PC-3 (cell line): ENCODE data around the gene ST14. TPM values are rescaled to one million over a fixed set of nuclear protein-coding genes. Genes with fewer than 3 reads are reported as not detected.
A peak's percentile ranks its signal among the peaks of the same experiment; 100 is the strongest.

Experiments
- ATAC-seq: fragments of 200-7000 bp; cut with Tn5 transposase; 2 replicates; pipeline ENCODE4 v1.9.1; 2020; ENCODE audit warnings: mild to moderate bottlenecking, moderate library complexity
- BruUV-seq: library from RNA; stranded (reverse); fragments of 400-500 nt; replicated peaks from 2 replicates; lab custom pipeline; 2021; lab: Mats Ljungman, UMichigan
- CTCF ChIA-PET: fragments of 300-600 bp; sonication (Branson Sonifier 250); formaldehyde crosslinking; loops from one replicate; lab custom pipeline; 2022; ENCODE audit warnings: antibody characterized with exemption; lab: Charles Lee
- POLR2A ChIA-PET: fragments of 300-600 bp; sonication (Branson Sonifier 250); formaldehyde crosslinking; loops from one replicate; lab custom pipeline; 2022; ENCODE audit warnings: antibody characterized with exemption; ENCODE audit not compliant: unreplicated experiment; lab: Charles Lee
- DNase-seq: peaks from one replicate; pipeline ENCODE4 v3.0.0-alpha.2; 2015
- H2AFZ ChIP-seq: fragments of 300-600 bp; sonication (generic); 2 replicates; pipeline ENCODE4 v1.6.0; 2016; ENCODE audit warnings: antibody characterized with exemption, low read length
- H3F3A ChIP-seq: fragments of 300-600 bp; sonication (generic); one replicate; pipeline ENCODE4 v1.6.0; 2017; ENCODE audit warnings: antibody characterized with exemption, low read length, control low read depth, mild to moderate bottlenecking; ENCODE audit not compliant: unreplicated experiment
- H3K27ac ChIP-seq: fragments of 300-600 bp; sonication (generic); 2 replicates; pipeline ENCODE4 v1.5.1; 2016; ENCODE audit warnings: mild to moderate bottlenecking, low read length
- H3K27me3 ChIP-seq: fragments of 300-600 bp; sonication (generic); 2 replicates; pipeline ENCODE4 v1.6.1; 2016; ENCODE audit warnings: low read length, mixed read lengths
- H3K36me3 ChIP-seq: fragments of 300-600 bp; sonication (generic); 2 replicates; pipeline ENCODE4 v1.6.1; 2016; ENCODE audit warnings: low read depth, mixed run types, low read length, mixed read lengths
- H3K4me1 ChIP-seq: fragments of 300-600 bp; sonication (generic); 2 replicates; pipeline ENCODE4 v1.5.1; 2016; ENCODE audit warnings: low read length; ENCODE audit not compliant: insufficient read depth
- H3K4me2 ChIP-seq: fragments of 300-600 bp; sonication (generic); 2 replicates; pipeline ENCODE4 v1.6.0; 2016; ENCODE audit warnings: low read length
- H3K4me3 ChIP-seq: fragments of 300-600 bp; sonication (generic); 2 replicates; pipeline ENCODE4 v1.5.1; 2016; ENCODE audit warnings: mild to moderate bottlenecking, low read length, mixed read lengths
- H3K79me2 ChIP-seq: fragments of 300-600 bp; sonication (generic); 2 replicates; pipeline ENCODE4 v1.6.1; 2017; ENCODE audit warnings: low read length, mixed read lengths
- H3K9ac ChIP-seq: fragments of 300-600 bp; sonication (generic); 2 replicates; pipeline ENCODE4 v1.6.0; 2016; ENCODE audit warnings: mild to moderate bottlenecking, low read length
- H3K9me2 ChIP-seq: fragments of 300-600 bp; sonication (generic); replicated peaks from 2 replicates; pipeline ENCODE4 v1.6.1; 2016; ENCODE audit warnings: mixed run types, low read length, mixed read lengths
- H3K9me3 ChIP-seq: fragments of 300-600 bp; sonication (generic); 2 replicates; pipeline ENCODE4 v1.6.1; 2016; ENCODE audit warnings: low read length, mixed read lengths
- H4K20me1 ChIP-seq: fragments of 300-600 bp; sonication (generic); 2 replicates; pipeline ENCODE4 v1.6.1; 2016; ENCODE audit warnings: low read length, mixed read lengths
- EZH2 ChIP-seq: fragments of 300-600 bp; sonication (generic); IDR thresholded peaks from one replicate; pipeline ENCODE4 v1.6.1; 2017; ENCODE audit warnings: antibody characterized with exemption, mild to moderate bottlenecking, low read length; ENCODE audit not compliant: unreplicated experiment
- EZH2phosphoT487 ChIP-seq: fragments of 300-600 bp; sonication (generic); IDR thresholded peaks from 2 replicates; pipeline ENCODE4 v1.6.1; 2018; ENCODE audit warnings: mild to moderate bottlenecking, antibody characterized with exemption, low read length, borderline replicate concordance
- intact Hi-C: fragments of 100-400 bp; cut with micrococcal nuclease; formaldehyde crosslinking; loops from 2 replicates; pipeline ENCODE4 v1.9.0; 2023
- total RNA-seq: library from RNA; depleted of rRNA; stranded (reverse); fragments of >200 nt; gene quantifications from 2 replicates; pipeline ENCODE4 v1.2.3, GENCODE V29; 2014
- TF ChIP-seq, protein P1 (sequence below): fragments of 300-600 bp; sonication (generic); conservative IDR thresholded peaks from 2 replicates; pipeline ENCODE4 v1.5.1; 2017; ENCODE audit warnings: antibody characterized with exemption, low read depth, mild to moderate bottlenecking, low read length

The ST14 gene
- total RNA-seq, 1 experiment from 2014 or later = 231 TPM

- Histone ChIP-seq H3K79me2 (no peaks in the 10 kb centered on the region), H3K27ac (peak overlapping the region; percentile 89), H2AFZ (no peak overlapping the region), H3K9me3 (no peaks in the 10 kb centered on the region), H3K27me3 (no peaks in the 10 kb centered on the region), H3K4me3 (no peak overlapping the region), H3K9me2 (no peaks in the 10 kb centered on the region), H3K36me3 (peaks cover 34% of the 10 kb centered on the region), H3K4me2 (peak overlapping the region; percentile 42), H3K9ac (no peak overlapping the region), H4K20me1 (no peaks in the 10 kb centered on the region), H3F3A (peaks cover 6% of the 10 kb centered on the region), H3K4me1 (peaks cover 34% of the 10 kb centered on the region)
- CTCF ChIA-PET = interaction anchor here (1.0 to 2.8 kb wide), 6 partner anchors 9 to 265 kb away, joined by 3 to 23 read pairs (median 4); no protein-coding TSS in a partner anchor
- POLR2A ChIA-PET = interaction anchor here (0.7 kb wide), 1 partner anchor 46 kb away, joined by 4 read pairs; no protein-coding TSS in a partner anchor
- peak; percentile 6; the same call in 1 of the 2 replicates for ATAC-seq
- intact Hi-C loops = loop anchor here (1.0 kb wide), 1 partner anchor 223 kb away; no protein-coding TSS in a partner anchor
- DNase-seq = peak; percentile 45
- no peak for TF ChIP-seq EZH2phosphoT487
- no peak for TF ChIP-seq EZH2
- TF ChIP-seq, protein P1, sequence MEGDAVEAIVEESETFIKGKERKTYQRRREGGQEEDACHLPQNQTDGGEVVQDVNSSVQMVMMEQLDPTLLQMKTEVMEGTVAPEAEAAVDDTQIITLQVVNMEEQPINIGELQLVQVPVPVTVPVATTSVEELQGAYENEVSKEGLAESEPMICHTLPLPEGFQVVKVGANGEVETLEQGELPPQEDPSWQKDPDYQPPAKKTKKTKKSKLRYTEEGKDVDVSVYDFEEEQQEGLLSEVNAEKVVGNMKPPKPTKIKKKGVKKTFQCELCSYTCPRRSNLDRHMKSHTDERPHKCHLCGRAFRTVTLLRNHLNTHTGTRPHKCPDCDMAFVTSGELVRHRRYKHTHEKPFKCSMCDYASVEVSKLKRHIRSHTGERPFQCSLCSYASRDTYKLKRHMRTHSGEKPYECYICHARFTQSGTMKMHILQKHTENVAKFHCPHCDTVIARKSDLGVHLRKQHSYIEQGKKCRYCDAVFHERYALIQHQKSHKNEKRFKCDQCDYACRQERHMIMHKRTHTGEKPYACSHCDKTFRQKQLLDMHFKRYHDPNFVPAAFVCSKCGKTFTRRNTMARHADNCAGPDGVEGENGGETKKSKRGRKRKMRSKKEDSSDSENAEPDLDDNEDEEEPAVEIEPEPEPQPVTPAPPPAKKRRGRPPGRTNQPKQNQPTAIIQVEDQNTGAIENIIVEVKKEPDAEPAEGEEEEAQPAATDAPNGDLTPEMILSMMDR = no peak
- BruUV-seq = no TSS peak
These were observed 12.8 kb upstream of the ST14 start for GRCh38 chr11:130146796-130147195.

DNA sequence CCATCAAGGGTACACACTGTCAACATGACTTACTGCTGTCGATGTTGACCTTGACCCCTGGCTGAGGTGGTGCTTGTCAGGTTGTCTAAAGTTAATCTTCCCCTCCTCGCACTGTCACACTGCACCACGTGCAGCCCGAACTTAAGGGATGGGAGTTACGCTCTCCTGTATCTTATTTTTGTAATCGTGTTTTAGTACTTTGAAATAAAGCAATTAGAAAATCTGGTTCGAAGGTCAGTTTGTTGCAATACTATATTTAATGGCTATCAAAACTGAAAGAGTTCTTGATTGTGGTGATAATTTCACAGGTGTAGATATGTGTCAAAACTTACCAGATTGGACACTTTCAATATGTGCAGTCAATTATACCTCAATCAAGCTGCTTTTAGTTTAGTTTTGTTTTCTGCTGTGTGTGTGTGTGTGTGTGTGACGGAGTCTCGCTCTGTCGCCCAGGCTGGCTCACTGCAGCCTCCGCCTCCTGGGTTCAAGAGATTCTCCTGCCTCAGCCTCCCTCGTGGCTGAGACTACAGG, 10.7 kb upstream of the ST14 start:
- peaks cover 34% of the 10 kb centered on the region for H3K4me1 ChIP-seq
- no peaks in the 10 kb centered on the region for H3K9me2 ChIP-seq
- H4K20me1 ChIP-seq = no peaks in the 10 kb centered on the region
- no peak overlapping the region for H2AFZ ChIP-seq
- H3K27me3 ChIP-seq = no peaks in the 10 kb centered on the region
- H3K27ac ChIP-seq = no peak overlapping the region
- H3K79me2 ChIP-seq = no peaks in the 10 kb centered on the region
- no TSS peak for BruUV-seq
- H3K4me2 ChIP-seq = no peak overlapping the region
- no peaks in the 10 kb centered on the region for H3K9me3 ChIP-seq
- H3F3A ChIP-seq = peaks cover 6% of the 10 kb centered on the region
- TF ChIP-seq EZH2 = no peak
- TF ChIP-seq, protein P1 = no peak
- no peak for TF ChIP-seq EZH2phosphoT487
- H3K4me3 ChIP-seq = no peak overlapping the region
- peaks cover 15% of the 10 kb centered on the region for H3K36me3 ChIP-seq
- no peak for ATAC-seq
- ChIA-PET POLR2A (no interaction called here), CTCF (no interaction called here)
- DNase-seq = no peak
- no peak overlapping the region for H3K9ac ChIP-seq
- intact Hi-C loops = no loop called here

GRCh38 chr11:130150790-130151189, 8.8 kb upstream of the ST14 start:
- Histone ChIP-seq H3K9me3 (no peaks in the 10 kb centered on the region), H3K9me2 (no peaks in the 10 kb centered on the region), H3K4me2 (no peak overlapping the region), H2AFZ (no peak overlapping the region), H3K4me3 (no peak overlapping the region), H4K20me1 (no peaks in the 10 kb centered on the region), H3K79me2 (no peaks in the 10 kb centered on the region), H3K9ac (no peak overlapping the region), H3K27me3 (no peaks in the 10 kb centered on the region), H3K27ac (no peak overlapping the region), H3K4me1 (peaks cover 23% of the 10 kb centered on the region), H3F3A (peaks cover 6% of the 10 kb centered on the region), H3K36me3 (no peaks in the 10 kb centered on the region)
- intact Hi-C loops = no loop called here
- BruUV-seq = no TSS peak
- no peak for DNase-seq
- POLR2A ChIA-PET = no interaction called here
- TF ChIP-seq EZH2phosphoT487 (no peak), EZH2 (no peak)
- TF ChIP-seq, protein P1 = no peak
- ATAC-seq = no peak
- CTCF ChIA-PET = no interaction called here
